Activated T-cell treated with anti-CD3 and anti-CD28 coated beads, Interleukin-2, amount 50 U/mL, for 72 hours (primary cell): ENCODE data around the gene SHPK. TPM values are rescaled to one million over a fixed set of nuclear protein-coding genes. Genes with fewer than 3 reads are reported as not detected.
A peak's percentile ranks its signal among the peaks of the same experiment; 100 is the strongest.

Experiments
- ATAC-seq, 2 donors: fragments of 150-1000 bp; cut with Tn5 transposase; replicated peaks in 1 of 2; 2 replicates each; pipeline ENCODE4 v1.10.0; 2021; ENCODE audit warnings: moderate library complexity in 2 of 2, mild to moderate bottlenecking in 1 of 2
- DNase-seq, 2 donors: peaks; one replicate each; pipeline ENCODE4 v3.0.0; 2021 to 2022; ENCODE audit warnings: mixed read lengths in 1 of 2
- H3K27ac Mint-ChIP-seq: one replicate; pipeline ENCODE4 v1.8.0; 2022; ENCODE audit warnings: mild to moderate bottlenecking, moderate library complexity, mixed read lengths
- H3K27me3 Mint-ChIP-seq: one replicate; pipeline ENCODE4 v1.8.0; 2022; ENCODE audit warnings: low read depth, mixed read lengths
- H3K36me3 Mint-ChIP-seq, 2 donors: one replicate each; pipeline ENCODE4 v1.8.0; 2022; ENCODE audit warnings: mixed read lengths in 2 of 2, mild to moderate bottlenecking in 1 of 2; ENCODE audit not compliant: insufficient read depth in 2 of 2
- H3K4me1 Mint-ChIP-seq: one replicate; pipeline ENCODE4 v1.8.0; 2022; ENCODE audit warnings: low read depth, mixed read lengths
- H3K4me3 Mint-ChIP-seq, 2 donors: one replicate each; pipeline ENCODE4 v1.8.0; 2022; ENCODE audit warnings: mild to moderate bottlenecking in 2 of 2, mixed read lengths in 2 of 2, moderate library complexity in 2 of 2
- H3K9me3 Mint-ChIP-seq, 2 donors: one replicate each; pipeline ENCODE4 v1.8.0; 2022; ENCODE audit warnings: mixed read lengths in 2 of 2
- total RNA-seq, 2 donors: library from RNA; stranded (reverse); gene quantifications; one replicate each; pipeline ENCODE4 v1.2.3, GENCODE V29; 2022

SHPK gene
- total RNA-seq, 2 donors from 2014 or later = 9.2 to 9.4 TPM

- Mint-ChIP-seq H3K4me1 (no peaks in the 10 kb centered on the region), H3K27ac (no peak overlapping the region), H3K9me3 (no peaks in the 10 kb centered on the region), H3K36me3 (peaks cover 0 to 1% of the 10 kb centered on the region in 2 donors), H3K27me3 (no peaks in the 10 kb centered on the region), H3K4me3 (no peak overlapping the region)
- ATAC-seq (no peak), DNase-seq (peak in 1 of 2 donors; percentile 31)
Measured at GRCh38 chr17:3602499-3602898, 33.6 kb downstream of the SHPK start.

GRCh38 chr17:3600529-3601205, 35.4 kb downstream of the SHPK start:
- Mint-ChIP-seq H3K27me3 (no peaks in the 10 kb centered on the region), H3K9me3 (no peaks in the 10 kb centered on the region), H3K4me3 (no peak overlapping the region), H3K27ac (no peak overlapping the region), H3K36me3 (no peaks in the 10 kb centered on the region), H3K4me1 (no peaks in the 10 kb centered on the region)
- no peak for DNase-seq
- no peak for ATAC-seq

DNA sequence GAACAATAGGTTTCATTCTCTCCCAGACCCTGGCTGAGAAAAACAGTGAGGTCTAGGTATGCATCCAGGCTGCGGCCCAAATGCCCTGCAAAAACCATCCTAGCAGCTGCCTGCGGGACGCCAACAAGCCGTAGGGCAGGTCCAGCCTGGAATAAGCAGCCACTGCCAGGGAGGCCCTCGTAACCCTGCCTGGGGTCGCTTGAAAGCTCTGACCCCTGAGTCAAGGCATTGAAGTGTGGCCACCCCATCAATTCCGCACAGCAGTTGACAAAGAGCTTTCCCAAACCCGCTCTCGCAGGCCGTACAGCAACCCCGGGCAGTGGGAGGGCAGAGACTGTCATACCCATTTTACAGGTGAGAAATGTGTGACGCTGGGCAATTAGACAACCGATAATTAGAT, 38.0 kb downstream of the SHPK start:
- Mint-ChIP-seq H3K27me3 (no peaks in the 10 kb centered on the region), H3K4me3 (no peak overlapping the region), H3K4me1 (no peaks in the 10 kb centered on the region), H3K9me3 (no peaks in the 10 kb centered on the region), H3K27ac (no peak overlapping the region), H3K36me3 (no peaks in the 10 kb centered on the region)
- DNase-seq (no peak), ATAC-seq (no peak)

GRCh38 chr17:3596804-3597464, 39.1 kb downstream of the SHPK start:
- Mint-ChIP-seq H3K27ac (no peak overlapping the region), H3K4me1 (no peaks in the 10 kb centered on the region), H3K27me3 (no peaks in the 10 kb centered on the region), H3K4me3 (no peak overlapping the region), H3K36me3 (no peaks in the 10 kb centered on the region), H3K9me3 (no peaks in the 10 kb centered on the region)
- DNase-seq = no peak
- ATAC-seq = no peak

GRCh38 chr17:3594976-3595375, 41.1 kb downstream of the SHPK start:
- ATAC-seq = no peak
- Mint-ChIP-seq H3K4me1 (no peaks in the 10 kb centered on the region), H3K27ac (no peak overlapping the region), H3K9me3 (no peaks in the 10 kb centered on the region), H3K36me3 (no peaks in the 10 kb centered on the region), H3K4me3 (no peak overlapping the region), H3K27me3 (no peaks in the 10 kb centered on the region)
- DNase-seq = no peak

DNA sequence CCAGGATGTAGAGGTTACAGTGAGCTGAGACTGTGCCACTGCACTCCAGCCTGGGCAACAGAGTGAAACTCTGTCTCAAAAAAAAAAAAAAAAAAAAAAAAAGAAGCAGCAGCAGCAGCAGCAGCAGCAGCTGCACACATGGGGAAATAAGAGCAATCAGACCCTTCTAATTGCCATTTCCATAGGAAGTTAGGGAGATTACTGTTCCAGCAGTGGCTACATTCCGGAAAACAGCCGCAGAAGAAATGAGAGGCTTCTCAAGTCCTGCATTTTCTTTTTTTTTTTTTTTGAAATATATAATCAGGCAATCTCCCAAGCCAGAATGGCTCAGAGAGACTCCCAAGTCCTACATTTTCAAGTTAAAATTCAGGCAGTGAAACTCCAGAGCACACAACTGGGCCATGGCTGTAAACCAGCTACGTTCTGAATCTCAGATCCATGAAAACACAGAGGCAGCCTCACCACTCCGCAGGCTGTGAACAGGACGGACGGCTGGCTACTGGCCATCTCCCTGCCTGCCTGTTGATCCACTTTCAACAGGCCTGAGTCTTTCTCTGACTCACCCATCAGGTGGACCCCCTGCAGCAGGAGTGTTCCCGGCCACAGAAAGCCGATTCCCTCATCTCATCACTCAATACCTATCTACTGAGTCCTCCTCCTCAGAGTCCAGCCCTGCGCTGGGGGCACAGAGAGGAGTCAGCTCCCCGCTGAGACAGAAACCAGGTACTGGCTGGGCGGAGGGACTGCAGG, 41.8 kb downstream of the SHPK start:
- Mint-ChIP-seq H3K27me3 (no peaks in the 10 kb centered on the region), H3K4me3 (no peak overlapping the region), H3K4me1 (no peaks in the 10 kb centered on the region), H3K36me3 (no peaks in the 10 kb centered on the region), H3K9me3 (no peaks in the 10 kb centered on the region), H3K27ac (no peak overlapping the region)
- ATAC-seq (no peak), DNase-seq (no peak)

- H3K4me3 Mint-ChIP-seq = no peak overlapping the region
- H3K9me3 Mint-ChIP-seq = no peaks in the 10 kb centered on the region
- no peaks in the 10 kb centered on the region for H3K27me3 Mint-ChIP-seq
- no peak overlapping the region for H3K27ac Mint-ChIP-seq
- DNase-seq (no peak), ATAC-seq (no peak)
- no peaks in the 10 kb centered on the region for H3K4me1 Mint-ChIP-seq
- H3K36me3 Mint-ChIP-seq = no peaks in the 10 kb centered on the region
Measured at GRCh38 chr17:3593384-3593783, 42.7 kb downstream of the SHPK start.

GRCh38 chr17:3592216-3592860, 43.7 kb downstream of the SHPK start:
- ATAC-seq (no peak), DNase-seq (no peak)
- H3K4me3 Mint-ChIP-seq = no peak overlapping the region
- no peaks in the 10 kb centered on the region for H3K36me3 Mint-ChIP-seq
- H3K27ac Mint-ChIP-seq = no peak overlapping the region
- H3K9me3 Mint-ChIP-seq = no peaks in the 10 kb centered on the region
- no peaks in the 10 kb centered on the region for H3K4me1 Mint-ChIP-seq
- H3K27me3 Mint-ChIP-seq = no peaks in the 10 kb centered on the region

GRCh38 chr17:3590768-3591167, 45.3 kb downstream of the SHPK start:
- no peak for ATAC-seq
- no peak for DNase-seq
- H3K36me3 Mint-ChIP-seq = no peaks in the 10 kb centered on the region
- H3K9me3 Mint-ChIP-seq = no peaks in the 10 kb centered on the region
- H3K27me3 Mint-ChIP-seq = no peaks in the 10 kb centered on the region
- H3K4me3 Mint-ChIP-seq = no peak overlapping the region
- no peaks in the 10 kb centered on the region for H3K4me1 Mint-ChIP-seq
- H3K27ac Mint-ChIP-seq = no peak overlapping the region

DNA sequence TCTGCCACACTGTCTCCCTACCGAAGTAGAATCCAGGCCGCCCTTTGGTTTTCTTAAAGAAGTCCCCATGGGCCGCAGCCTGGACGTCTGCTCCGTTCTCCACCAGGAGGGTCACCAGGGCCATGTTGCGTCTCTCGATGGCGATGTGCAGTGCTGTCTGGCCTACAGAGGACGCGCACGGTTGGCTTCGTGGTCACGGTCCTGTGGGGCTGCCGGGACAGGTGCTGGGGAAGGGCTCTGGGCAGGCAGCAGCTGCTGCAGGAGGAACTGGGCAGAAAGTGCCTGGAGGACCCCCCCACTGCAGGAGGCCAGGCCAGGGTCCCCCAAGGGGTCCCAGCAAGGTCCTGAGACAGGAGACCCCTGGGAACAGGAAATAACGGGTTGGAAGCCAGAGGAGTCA, 45.8 kb downstream of the SHPK start:
- Mint-ChIP-seq H3K4me1 (no peaks in the 10 kb centered on the region), H3K36me3 (no peaks in the 10 kb centered on the region)

DNA sequence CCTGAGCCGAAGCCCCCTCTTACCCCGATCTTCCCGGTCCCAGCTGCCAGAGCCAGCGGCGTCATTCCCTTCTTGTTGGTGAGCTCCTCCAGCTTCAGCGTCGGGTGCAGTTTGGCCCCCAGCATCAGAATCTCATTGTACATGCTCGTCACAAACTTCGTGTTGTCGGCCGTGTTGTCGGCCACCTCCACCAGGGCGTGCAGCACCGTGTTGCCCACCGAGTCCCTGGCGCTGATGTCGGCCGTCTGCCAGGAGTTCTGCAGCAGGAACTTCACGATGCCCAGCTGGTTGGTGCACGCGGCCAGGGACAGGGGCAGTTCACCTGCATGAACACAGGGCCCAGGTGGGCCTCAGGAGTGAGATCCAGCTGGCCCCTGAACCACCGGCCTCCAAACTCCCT, 46.3 kb downstream of the SHPK start:
- no peaks in the 10 kb centered on the region for H3K36me3 Mint-ChIP-seq
- ATAC-seq = no peak
- H3K4me3 Mint-ChIP-seq = no peak overlapping the region
- H3K27me3 Mint-ChIP-seq = no peaks in the 10 kb centered on the region
- H3K27ac Mint-ChIP-seq = no peak overlapping the region
- DNase-seq = no peak
- H3K9me3 Mint-ChIP-seq = no peaks in the 10 kb centered on the region
- no peaks in the 10 kb centered on the region for H3K4me1 Mint-ChIP-seq

More for the DNA sequence above, 45.8 kb downstream of the SHPK start:
- DNase-seq (no peak), ATAC-seq (no peak)
- Mint-ChIP-seq H3K9me3 (no peaks in the 10 kb centered on the region), H3K27me3 (no peaks in the 10 kb centered on the region), H3K4me3 (no peak overlapping the region), H3K27ac (no peak overlapping the region)

DNA sequence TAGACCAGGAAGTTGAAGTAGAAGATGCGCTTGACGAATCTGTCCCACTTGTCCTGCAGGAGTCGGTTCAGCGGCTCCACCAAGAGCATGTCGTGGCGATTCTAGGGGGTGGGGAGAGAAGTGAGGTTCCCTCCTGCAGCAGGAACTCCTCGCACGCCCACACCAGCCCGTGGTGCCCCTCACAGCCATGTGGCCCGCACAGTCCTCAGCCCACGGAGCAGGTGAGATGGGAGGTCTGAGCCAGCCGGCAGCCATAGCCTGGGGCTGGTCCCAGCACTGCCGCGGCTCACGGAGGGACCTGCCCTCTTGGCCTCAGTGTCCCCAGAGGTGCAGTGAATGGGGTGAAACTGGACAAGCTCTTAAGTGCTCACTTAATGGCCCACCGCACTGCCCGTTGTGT, 50.2 kb downstream of the SHPK start:
- DNase-seq (no peak), ATAC-seq (no peak)
- Mint-ChIP-seq H3K36me3 (no peaks in the 10 kb centered on the region), H3K4me3 (no peak overlapping the region), H3K27me3 (no peaks in the 10 kb centered on the region), H3K9me3 (no peaks in the 10 kb centered on the region), H3K27ac (no peak overlapping the region), H3K4me1 (no peaks in the 10 kb centered on the region)

DNA sequence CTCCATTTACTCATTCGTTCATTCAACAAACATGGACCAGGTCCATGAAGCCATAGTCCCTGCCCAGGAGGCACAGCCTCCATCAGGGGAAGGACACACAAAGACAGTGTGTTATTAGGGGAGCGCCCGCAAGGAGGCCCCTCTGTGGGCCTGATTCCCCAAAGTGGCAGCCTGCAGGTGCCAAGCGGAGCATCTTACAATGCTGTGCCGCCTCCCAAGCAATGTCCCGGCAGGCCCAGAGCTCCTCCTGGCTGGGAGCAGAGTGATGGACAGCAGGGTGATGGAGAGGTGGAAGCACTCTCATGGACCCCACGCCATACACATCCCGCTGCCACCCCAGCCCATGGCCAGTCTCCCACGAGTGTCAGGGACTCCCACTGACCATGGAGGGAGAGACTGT, 52.6 kb downstream of the SHPK start:
- no peak for ATAC-seq
- DNase-seq = no peak
- H3K9me3 Mint-ChIP-seq = no peaks in the 10 kb centered on the region
- no peak overlapping the region for H3K4me3 Mint-ChIP-seq
- no peaks in the 10 kb centered on the region for H3K27me3 Mint-ChIP-seq
- no peaks in the 10 kb centered on the region for H3K4me1 Mint-ChIP-seq
- H3K27ac Mint-ChIP-seq = no peak overlapping the region
- H3K36me3 Mint-ChIP-seq = peaks cover 0 to 1% of the 10 kb centered on the region in 2 donors
